K562 (cell line): ENCODE results near the gene RCSD1. TPM values are rescaled to one million over a fixed set of nuclear protein-coding genes. Genes with fewer than 3 reads are reported as not detected.

Source experiments
- ARID4B ChIP-seq: sonication (generic); formaldehyde crosslinking; IDR thresholded peaks from 2 replicates; pipeline ENCODE4 v1.8.0; 2022; ENCODE audit warnings: mild to moderate bottlenecking, missing genetic modification reagents
- FOXA1 ChIP-seq: fragments of 450-650 bp; IDR thresholded peaks from 2 replicates; pipeline ENCODE4 v1.6.1; 2016; ENCODE audit warnings: mild to moderate bottlenecking, borderline replicate concordance
- GATAD2B ChIP-seq: fragments of 450-650 bp; IDR thresholded peaks from 2 replicates; pipeline ENCODE4 v1.6.1; 2017; ENCODE audit warnings: mild to moderate bottlenecking, borderline replicate concordance
- PHTF2 ChIP-seq: fragments of 250-450 bp; sonication (Bioruptor Pico); IDR thresholded peaks from 2 replicates; pipeline ENCODE4 v1.5.0; 2021; ENCODE audit warnings: mild to moderate bottlenecking
- RAD21 ChIP-seq, 2 experiments: fragments of 250-450 bp in 1 of 2; fragments of 450-650 bp in 1 of 2; sonication (Bioruptor Pico) in 1 of 2; formaldehyde crosslinking in 1 of 2; IDR thresholded peaks in 1 of 2; conservative IDR thresholded peaks in 1 of 2; 2 replicates each; pipeline versions ENCODE4 v1.4.0 to v1.8.0; 2020 to 2022; ENCODE audit warnings: mild to moderate bottlenecking in 2 of 2, moderate library complexity in 1 of 2
- polyA plus RNA-seq, 8 experiments: library from polyadenylated mRNA; depleted of rRNA in 4 of 8; stranded (reverse) in 5 of 8; unstranded in 3 of 8; fragments of >200 nt; fragmentation: Nextera tagmentation in 2 of 8; fragmentation: Illumina TruSeq in 1 of 8; extraction: Ambion mirVana in 2 of 8; extraction: Trizol in 1 of 8; gene quantifications; 2 replicates each; pipeline versions ENCODE4 v1.2.1 to v1.2.3, GENCODE V29; 2011 to 2014; ENCODE audit warnings: inconsistent platforms in 1 of 8, missing spikeins in 1 of 8
- total RNA-seq, 7 experiments: library from RNA; depleted of rRNA in 6 of 7; stranded (reverse); fragments of >200 nt in 6 of 7; fragmentation: Illumina TruSeq in 2 of 7; extraction: Trizol in 2 of 7; gene quantifications; 2 replicates each; pipeline versions ENCODE4 v1.2.1 to v1.2.3, GENCODE V29; 2011 to 2021; ENCODE audit warnings: low replicate concordance in 1 of 7
- TF ChIP-seq, protein P1 (sequence below), 2 experiments: fragments of 450-650 bp in 1 of 2; sonication (generic) in 1 of 2; formaldehyde crosslinking in 1 of 2; IDR thresholded peaks; 2 replicates each; pipeline versions ENCODE4 v1.7.1 to v1.9.0; 2016 to 2022; ENCODE audit warnings: inconsistent platforms in 1 of 2, mild to moderate bottlenecking in 1 of 2, missing genetic modification reagents in 1 of 2
- TF ChIP-seq, protein P2 (sequence below): fragments of 200-800 bp; sonication (Bioruptor generic); IDR thresholded peaks from 2 replicates; pipeline ENCODE4 v1.6.1; 2017; ENCODE audit warnings: missing genetic modification characterization, missing compliant biosample characterization
- TF ChIP-seq, protein P3 (sequence below): fragments of 450-650 bp; IDR thresholded peaks from 2 replicates; pipeline ENCODE4 v1.7.0; 2016; ENCODE audit warnings: borderline replicate concordance

RCSD1 gene
- total and polyA plus RNA-seq, 9 of the 15 experiments (the other 6 are each of a cell fraction or from before 2014, with no cell fraction given): 7.8 to 69.8 (median 45.3) TPM

DNA sequence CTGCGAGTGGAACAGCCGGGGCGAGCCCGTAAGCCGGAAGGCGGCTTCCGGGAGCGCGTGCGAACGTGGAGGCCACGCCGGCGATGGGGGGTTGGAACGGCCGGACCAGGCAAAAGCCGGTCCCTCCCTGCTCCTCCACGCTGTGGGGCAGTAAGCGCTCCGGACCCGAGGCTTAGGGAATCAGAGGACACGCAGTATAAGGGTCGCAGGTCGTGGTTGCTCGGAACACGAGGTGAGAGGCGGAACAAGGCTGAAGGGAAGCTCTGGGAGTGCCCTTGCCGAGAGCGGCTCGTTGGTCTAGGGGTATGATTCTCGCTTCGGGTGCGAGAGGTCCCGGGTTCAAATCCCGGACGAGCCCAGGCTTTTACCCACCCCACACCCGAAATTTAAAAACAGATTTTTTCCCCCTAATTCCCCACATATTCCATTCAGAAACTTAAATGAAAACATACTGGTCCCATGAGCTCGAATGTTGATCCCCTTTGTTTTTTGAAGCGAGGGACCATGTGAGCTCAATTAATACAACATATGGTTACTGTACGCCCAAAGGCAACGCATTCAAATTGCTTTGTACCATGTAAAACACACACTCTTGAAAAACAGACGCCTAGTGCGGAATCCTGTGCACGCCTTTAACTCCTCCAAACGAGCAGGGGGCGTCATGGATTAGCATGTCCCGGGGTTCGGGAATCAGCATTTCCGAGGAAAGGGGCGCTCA, 84.6 kb downstream of the RCSD1 start (continued):
- peak; percentile 97 for TF ChIP-seq ARID4B (CRISPR knock-in tag)
- peak; percentile 38 to 42 for TF ChIP-seq RAD21 (CRISPR knock-in tag; conservative IDR thresholded peaks at IDR 0.05 in 1 of 2, IDR thresholded peaks at IDR 0.05 in 1 of 2)
- TF ChIP-seq, protein P1, sequence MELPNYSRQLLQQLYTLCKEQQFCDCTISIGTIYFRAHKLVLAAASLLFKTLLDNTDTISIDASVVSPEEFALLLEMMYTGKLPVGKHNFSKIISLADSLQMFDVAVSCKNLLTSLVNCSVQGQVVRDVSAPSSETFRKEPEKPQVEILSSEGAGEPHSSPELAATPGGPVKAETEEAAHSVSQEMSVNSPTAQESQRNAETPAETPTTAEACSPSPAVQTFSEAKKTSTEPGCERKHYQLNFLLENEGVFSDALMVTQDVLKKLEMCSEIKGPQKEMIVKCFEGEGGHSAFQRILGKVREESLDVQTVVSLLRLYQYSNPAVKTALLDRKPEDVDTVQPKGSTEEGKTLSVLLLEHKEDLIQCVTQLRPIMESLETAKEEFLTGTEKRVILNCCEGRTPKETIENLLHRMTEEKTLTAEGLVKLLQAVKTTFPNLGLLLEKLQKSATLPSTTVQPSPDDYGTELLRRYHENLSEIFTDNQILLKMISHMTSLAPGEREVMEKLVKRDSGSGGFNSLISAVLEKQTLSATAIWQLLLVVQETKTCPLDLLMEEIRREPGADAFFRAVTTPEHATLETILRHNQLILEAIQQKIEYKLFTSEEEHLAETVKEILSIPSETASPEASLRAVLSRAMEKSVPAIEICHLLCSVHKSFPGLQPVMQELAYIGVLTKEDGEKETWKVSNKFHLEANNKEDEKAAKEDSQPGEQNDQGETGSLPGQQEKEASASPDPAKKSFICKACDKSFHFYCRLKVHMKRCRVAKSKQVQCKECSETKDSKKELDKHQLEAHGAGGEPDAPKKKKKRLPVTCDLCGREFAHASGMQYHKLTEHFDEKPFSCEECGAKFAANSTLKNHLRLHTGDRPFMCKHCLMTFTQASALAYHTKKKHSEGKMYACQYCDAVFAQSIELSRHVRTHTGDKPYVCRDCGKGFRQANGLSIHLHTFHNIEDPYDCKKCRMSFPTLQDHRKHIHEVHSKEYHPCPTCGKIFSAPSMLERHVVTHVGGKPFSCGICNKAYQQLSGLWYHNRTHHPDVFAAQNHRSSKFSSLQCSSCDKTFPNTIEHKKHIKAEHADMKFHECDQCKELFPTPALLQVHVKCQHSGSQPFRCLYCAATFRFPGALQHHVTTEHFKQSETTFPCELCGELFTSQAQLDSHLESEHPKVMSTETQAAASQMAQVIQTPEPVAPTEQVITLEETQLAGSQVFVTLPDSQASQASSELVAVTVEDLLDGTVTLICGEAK (IDR thresholded peaks at IDR 0.05): peak; percentile 94
- TF ChIP-seq, protein P1 (CRISPR knock-in tag; IDR thresholded peaks at IDR 0.05): no peak
- no peak for TF ChIP-seq PHTF2
- TF ChIP-seq FOXA1: no peak
- TF ChIP-seq, protein P2, sequence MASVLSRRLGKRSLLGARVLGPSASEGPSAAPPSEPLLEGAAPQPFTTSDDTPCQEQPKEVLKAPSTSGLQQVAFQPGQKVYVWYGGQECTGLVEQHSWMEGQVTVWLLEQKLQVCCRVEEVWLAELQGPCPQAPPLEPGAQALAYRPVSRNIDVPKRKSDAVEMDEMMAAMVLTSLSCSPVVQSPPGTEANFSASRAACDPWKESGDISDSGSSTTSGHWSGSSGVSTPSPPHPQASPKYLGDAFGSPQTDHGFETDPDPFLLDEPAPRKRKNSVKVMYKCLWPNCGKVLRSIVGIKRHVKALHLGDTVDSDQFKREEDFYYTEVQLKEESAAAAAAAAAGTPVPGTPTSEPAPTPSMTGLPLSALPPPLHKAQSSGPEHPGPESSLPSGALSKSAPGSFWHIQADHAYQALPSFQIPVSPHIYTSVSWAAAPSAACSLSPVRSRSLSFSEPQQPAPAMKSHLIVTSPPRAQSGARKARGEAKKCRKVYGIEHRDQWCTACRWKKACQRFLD (CRISPR knock-in tag): peak; percentile 83
- TF ChIP-seq, protein P3, sequence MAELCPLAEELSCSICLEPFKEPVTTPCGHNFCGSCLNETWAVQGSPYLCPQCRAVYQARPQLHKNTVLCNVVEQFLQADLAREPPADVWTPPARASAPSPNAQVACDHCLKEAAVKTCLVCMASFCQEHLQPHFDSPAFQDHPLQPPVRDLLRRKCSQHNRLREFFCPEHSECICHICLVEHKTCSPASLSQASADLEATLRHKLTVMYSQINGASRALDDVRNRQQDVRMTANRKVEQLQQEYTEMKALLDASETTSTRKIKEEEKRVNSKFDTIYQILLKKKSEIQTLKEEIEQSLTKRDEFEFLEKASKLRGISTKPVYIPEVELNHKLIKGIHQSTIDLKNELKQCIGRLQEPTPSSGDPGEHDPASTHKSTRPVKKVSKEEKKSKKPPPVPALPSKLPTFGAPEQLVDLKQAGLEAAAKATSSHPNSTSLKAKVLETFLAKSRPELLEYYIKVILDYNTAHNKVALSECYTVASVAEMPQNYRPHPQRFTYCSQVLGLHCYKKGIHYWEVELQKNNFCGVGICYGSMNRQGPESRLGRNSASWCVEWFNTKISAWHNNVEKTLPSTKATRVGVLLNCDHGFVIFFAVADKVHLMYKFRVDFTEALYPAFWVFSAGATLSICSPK: peak; percentile 75; the same call in 1 of the 2 replicates
- no peak; the same call in 1 of the 2 replicates for TF ChIP-seq GATAD2B
